Thyroid gland (tissue), 4 donors: ENCODE data around the gene CEP350. TPM values are rescaled to one million over a fixed set of nuclear protein-coding genes. Genes with fewer than 3 reads are reported as not detected.

Experiments used
- DNase-seq, 2 donors: peaks; one replicate each; pipeline ENCODE4 v3.0.0-alpha.2; 2019
- H3K27ac ChIP-seq, 3 donors: fragments of 200-600 bp; sonication (generic); 1 replicate in 2 of 3; 2 replicates in 1 of 3; pipeline ENCODE4 v1.5.1; 2016 to 2019; ENCODE audit warnings: mild to moderate bottlenecking in 1 of 3, moderate library complexity in 1 of 3
- H3K27me3 ChIP-seq: fragments of 200-600 bp; sonication (generic); one replicate; pipeline ENCODE4 v1.5.1; 2019
- H3K36me3 ChIP-seq, 2 donors: fragments of 200-600 bp; sonication (generic); one replicate each; pipeline ENCODE4 v1.5.1; 2016 to 2019
- H3K4me1 ChIP-seq, 2 donors: fragments of 200-600 bp; sonication (generic); one replicate each; pipeline ENCODE4 v1.5.1; 2017 to 2019
- H3K4me3 ChIP-seq, 3 donors: fragments of 200-600 bp; sonication (generic); replicated peaks in 1 of 3; 1 replicate in 2 of 3; 2 replicates in 1 of 3; pipeline ENCODE4 v1.5.1; 2016; ENCODE audit warnings: mild to moderate bottlenecking in 1 of 3
- H3K9me3 ChIP-seq: fragments of 200-600 bp; sonication (generic); one replicate; pipeline ENCODE4 v1.5.1; 2017
- CTCF ChIP-seq, 6 experiments: fragments of 200-600 bp in 3 of 6; fragments of 450-650 bp in 3 of 6; sonication (generic) in 3 of 6; IDR thresholded peaks; one replicate each; pipeline ENCODE4 v1.5.1; 2016 to 2019; ENCODE audit warnings: antibody characterized with exemption in 6 of 6, mild to moderate bottlenecking in 2 of 6, inconsistent platforms in 1 of 6, moderate library complexity in 1 of 6
- POLR2A ChIP-seq, 2 donors: fragments of 450-650 bp; IDR thresholded peaks; one replicate each; pipeline ENCODE4 v1.6.1; 2017; ENCODE audit warnings: antibody characterized with exemption in 2 of 2, mild to moderate bottlenecking in 2 of 2, moderate library complexity in 1 of 2
- WGBS, 2 donors: methylation state at CpG; one replicate each; pipeline ENCODE4 v1.1.5; 2017; 5-methylcytosine and 5-hydroxymethylcytosine counted together
- intact Hi-C: fragments of 100-400 bp; cut with DNase I; formaldehyde crosslinking; loops from one replicate; pipeline ENCODE4 v1.15.1; 2023
- total RNA-seq, 4 donors: library from RNA; depleted of rRNA; stranded (reverse); fragments of >200 nt; gene quantifications; one replicate each; pipeline ENCODE4 v1.2.3, GENCODE V29; 2016

CEP350 gene
- total RNA-seq, 4 donors from 2014 or later = 58.3 to 78.1 (median 65.2) TPM

- Histone ChIP-seq H3K4me1 (peaks cover 7% of the 10 kb centered on the region in 2 donors), H3K27me3 (no peaks in the 10 kb centered on the region), H3K4me3 (no peak overlapping the region), H3K36me3 (no peaks in the 10 kb centered on the region), H3K9me3 (no peaks in the 10 kb centered on the region), H3K27ac (no peak overlapping the region)
- intact Hi-C loops = no loop called here
- TF ChIP-seq CTCF (IDR thresholded peaks at IDR 0.05) = no peak
- no peak for TF ChIP-seq POLR2A (IDR thresholded peaks at IDR 0.05)
- no peak for DNase-seq
- WGBS, 2 donors = 81 to 93% methylated on average over 2 of the region's 2 CpGs
Measured at GRCh38 chr1:179933219-179933618, 21.4 kb upstream of the CEP350 start.

- Histone ChIP-seq H3K27me3 (no peaks in the 10 kb centered on the region), H3K9me3 (no peaks in the 10 kb centered on the region), H3K4me3 (no peak overlapping the region), H3K36me3 (no peaks in the 10 kb centered on the region), H3K4me1 (peaks cover 7% of the 10 kb centered on the region in 2 donors), H3K27ac (no peak overlapping the region)
- intact Hi-C loops = no loop called here
- TF ChIP-seq CTCF (IDR thresholded peaks at IDR 0.05) = no peak
- TF ChIP-seq POLR2A (IDR thresholded peaks at IDR 0.05) = no peak
- 78 to 81% methylated on average over 1 of the region's 1 CpG for WGBS, 2 donors
- no peak for DNase-seq
Measured at GRCh38 chr1:179935909-179936496, 18.6 kb upstream of the CEP350 start.

GRCh38 chr1:179937668-179938254 lies 16.8 kb upstream of the CEP350 start:
- Histone ChIP-seq H3K4me3 (no peak overlapping the region), H3K36me3 (no peaks in the 10 kb centered on the region), H3K4me1 (no peaks in the 10 kb centered on the region), H3K27me3 (no peaks in the 10 kb centered on the region), H3K9me3 (no peaks in the 10 kb centered on the region), H3K27ac (no peak overlapping the region)
- DNase-seq = no peak
- TF ChIP-seq CTCF (IDR thresholded peaks at IDR 0.05) (no peak), POLR2A (IDR thresholded peaks at IDR 0.05) (no peak)
- intact Hi-C loops = no loop called here

- no peaks in the 10 kb centered on the region for H3K36me3 ChIP-seq
- intact Hi-C loops = no loop called here
- DNase-seq = no peak
- H3K9me3 ChIP-seq = no peaks in the 10 kb centered on the region
- no peak for TF ChIP-seq CTCF (IDR thresholded peaks at IDR 0.05)
- no peak for TF ChIP-seq POLR2A (IDR thresholded peaks at IDR 0.05)
- 33 to 38% methylated on average over 2 of the region's 2 CpGs for WGBS, 2 donors
- H3K27ac ChIP-seq = no peak overlapping the region
- H3K4me3 ChIP-seq = no peak overlapping the region
- no peaks in the 10 kb centered on the region for H3K27me3 ChIP-seq
- H3K4me1 ChIP-seq = no peaks in the 10 kb centered on the region
Measured at GRCh38 chr1:179938752-179939151, 15.9 kb upstream of the CEP350 start.

GRCh38 chr1:179939941-179940340 lies 14.7 kb upstream of the CEP350 start:
- Histone ChIP-seq H3K36me3 (no peaks in the 10 kb centered on the region), H3K27ac (no peak overlapping the region), H3K4me1 (no peaks in the 10 kb centered on the region), H3K27me3 (no peaks in the 10 kb centered on the region), H3K4me3 (no peak overlapping the region), H3K9me3 (no peaks in the 10 kb centered on the region)
- 100% methylated on average over 1 of the region's 1 CpG for WGBS, 2 donors
- intact Hi-C loops = no loop called here
- TF ChIP-seq CTCF (IDR thresholded peaks at IDR 0.05) (no peak), POLR2A (IDR thresholded peaks at IDR 0.05) (no peak)
- no peak for DNase-seq
